IMR-90 (cell line): Measurements from ENCODE around the gene BUD23. TPM values are rescaled to one million over a fixed set of nuclear protein-coding genes. Genes with fewer than 3 reads are reported as not detected.
A peak's percentile ranks its signal among the peaks of the same experiment; 100 is the strongest.

Source experiments
- ATAC-seq: fragments of 200-7000 bp; cut with Tn5 transposase; 2 replicates; pipeline ENCODE4 v1.9.1; 2020; ENCODE audit warnings: low read depth, mild to moderate bottlenecking, moderate library complexity
- BruUV-seq: library from RNA; stranded (reverse); fragments of 400-500 nt; replicated peaks from 2 replicates; lab custom pipeline; 2021; lab: Mats Ljungman, UMichigan
- CTCF ChIA-PET: fragments of 300-600 bp; formaldehyde crosslinking; extraction: SDS; loops from one replicate; lab custom pipeline; 2021; ENCODE audit warnings: antibody characterized with exemption; lab: Yijun Ruan, JAX
- POLR2A ChIA-PET: fragments of 300-600 bp; sonication (Branson Sonifier 250); formaldehyde crosslinking; loops from one replicate; lab custom pipeline; 2022; ENCODE audit warnings: antibody characterized with exemption; ENCODE audit not compliant: unreplicated experiment; lab: Charles Lee
- DNase-seq: peaks from one replicate; pipeline ENCODE4 v3.0.0; 2013
- H2AFZ ChIP-seq: replicated peaks from 2 replicates; pipeline ENCODE3; 2013; ENCODE audit warnings: low read length, mild to moderate bottlenecking; ENCODE audit not compliant: poor library complexity
- H2AK5ac ChIP-seq: 2 replicates; pipeline ENCODE4 v1.6.1; 2013; ENCODE audit warnings: low read depth, low read length, inconsistent platforms
- H2AK9ac ChIP-seq: replicated peaks from 2 replicates; pipeline ENCODE3; 2013; ENCODE audit warnings: mild to moderate bottlenecking, low read depth, low read length, moderate library complexity; ENCODE audit not compliant: poor library complexity
- H2BK120ac ChIP-seq: 2 replicates; pipeline ENCODE4 v1.6.1; 2013; ENCODE audit warnings: low read depth, low read length, inconsistent platforms
- H2BK15ac ChIP-seq: 3 replicates; pipeline ENCODE4 v1.6.1; 2013; ENCODE audit warnings: low read depth, low read length, inconsistent platforms
- H2BK20ac ChIP-seq: 2 replicates; pipeline ENCODE4 v1.6.1; 2013; ENCODE audit warnings: low read depth, mild to moderate bottlenecking, inconsistent platforms, low read length, moderate library complexity
- H2BK5ac ChIP-seq: 2 replicates; pipeline ENCODE4 v1.6.1; 2013; ENCODE audit warnings: mild to moderate bottlenecking, low read depth, low read length, inconsistent platforms; ENCODE audit not compliant: poor library complexity, severe bottlenecking
- H3K14ac ChIP-seq: replicated peaks from 2 replicates; pipeline ENCODE4 v1.6.1; 2013; ENCODE audit warnings: low read depth, low read length, inconsistent platforms
- H3K18ac ChIP-seq: 2 replicates; pipeline ENCODE4 v1.6.1; 2013; ENCODE audit warnings: low read depth, low read length, control low read depth
- H3K23ac ChIP-seq: 2 replicates; pipeline ENCODE4 v1.6.1; 2013; ENCODE audit warnings: low read depth, low read length, inconsistent platforms
- H3K27ac ChIP-seq: 2 replicates; pipeline ENCODE4 v1.5.1; 2013; ENCODE audit warnings: mild to moderate bottlenecking, control low read depth, low read length; ENCODE audit not compliant: insufficient read depth
- H3K27me3 ChIP-seq: 2 replicates; pipeline ENCODE4 v1.6.1; 2013; ENCODE audit warnings: low read length; ENCODE audit not compliant: control insufficient read depth, insufficient read depth
- H3K36me3 ChIP-seq: 2 replicates; pipeline ENCODE4 v1.6.1; 2013; ENCODE audit warnings: low read length, mixed read lengths; ENCODE audit not compliant: control insufficient read depth, insufficient read depth
- H3K4ac ChIP-seq: 2 replicates; pipeline ENCODE4 v1.6.1; 2013; ENCODE audit warnings: low read depth, low read length, inconsistent platforms
- H3K4me1 ChIP-seq: 2 replicates; pipeline ENCODE4 v1.6.1; 2013; ENCODE audit warnings: low read length, mixed read lengths; ENCODE audit not compliant: control insufficient read depth, insufficient read depth
- H3K4me2 ChIP-seq: 2 replicates; pipeline ENCODE4 v1.6.1; 2013; ENCODE audit warnings: low read depth, mild to moderate bottlenecking, control low read depth, low read length, moderate library complexity
- H3K4me3 ChIP-seq: 2 replicates; pipeline ENCODE4 v1.5.1; 2013; ENCODE audit warnings: low read depth, mild to moderate bottlenecking, control low read depth, low read length, moderate library complexity; ENCODE audit not compliant: insufficient read depth
- H3K56ac ChIP-seq: 2 replicates; pipeline ENCODE4 v1.6.1; 2013; ENCODE audit warnings: low read length, inconsistent platforms; ENCODE audit not compliant: insufficient read depth; ENCODE audit errors: extremely low read depth
- H3K79me1 ChIP-seq, 2 experiments: 2 replicates each; pipeline ENCODE4 v1.6.1; 2013; ENCODE audit warnings: low read length in 2 of 2, inconsistent platforms in 1 of 2, low read depth in 1 of 2
- H3K9ac ChIP-seq: 2 replicates; pipeline ENCODE4 v1.6.1; 2013; ENCODE audit warnings: low read depth, low read length, control low read depth
- H3K9me1 ChIP-seq: 2 replicates; pipeline ENCODE4 v1.6.1; 2013; ENCODE audit warnings: low read length, inconsistent platforms; ENCODE audit not compliant: insufficient read depth
- H3K9me3 ChIP-seq: 2 replicates; pipeline ENCODE4 v1.6.1; 2013; ENCODE audit warnings: low read length; ENCODE audit not compliant: control insufficient read depth, insufficient read depth
- H4K20me1 ChIP-seq: 2 replicates; pipeline ENCODE4 v1.6.1; 2013; ENCODE audit warnings: low read length, inconsistent platforms; ENCODE audit not compliant: insufficient read depth
- H4K5ac ChIP-seq: 2 replicates; pipeline ENCODE4 v1.6.1; 2013; ENCODE audit warnings: mild to moderate bottlenecking, low read depth, low read length, control low read depth
- H4K8ac ChIP-seq, 2 experiments: 2 replicates each; pipeline ENCODE4 v1.6.1; 2013; ENCODE audit warnings: low read depth in 2 of 2, low read length in 2 of 2, control low read depth in 1 of 2, inconsistent platforms in 1 of 2
- H4K91ac ChIP-seq: 2 replicates; pipeline ENCODE4 v1.6.1; 2013; ENCODE audit warnings: low read depth, low read length, inconsistent platforms; ENCODE audit not compliant: insufficient read depth
- MXI1 ChIP-seq: IDR thresholded peaks from 2 replicates; pipeline ENCODE4 v1.6.1; 2012; ENCODE audit warnings: low read depth, mild to moderate bottlenecking, low read length, moderate library complexity, borderline replicate concordance
- POLR2A ChIP-seq: IDR thresholded peaks from 2 replicates; pipeline ENCODE4 v1.6.1; 2012; ENCODE audit warnings: mild to moderate bottlenecking, low read depth, low read length
- WGBS, 2 experiments: methylation state at CpG; one replicate each; pipeline versions ENCODE4 v1.1.5 to v1.1.7; 2013; ENCODE audit warnings: missing lambda C conversion rate in 2 of 2; ENCODE audit not compliant: insufficient read length in 1 of 2; ENCODE audit errors: extremely low coverage in 2 of 2; 5-methylcytosine and 5-hydroxymethylcytosine counted together
- dilution Hi-C: fragments of 300-500 bp; cut with HindIII; formaldehyde crosslinking; loops from one replicate; pipeline ENCODE4 v1.14.3; 2018; ENCODE audit warnings: low sequenced_read_pairs; ENCODE audit not compliant: unreplicated experiment
- in situ Hi-C: fragments of 300-500 bp; cut with MboI; formaldehyde crosslinking; loops from 3 replicates; pipeline ENCODE4 v1.14.3; 2019; ENCODE audit warnings: low sequenced_read_pairs, inconsistent platforms, mixed read lengths
- intact Hi-C: fragments of 100-400 bp; cut with micrococcal nuclease; formaldehyde crosslinking; loops from 2 replicates; pipeline ENCODE4 v1.10.0; 2022
- polyA plus RNA-seq, 3 experiments: library from polyadenylated mRNA; depleted of rRNA; stranded (reverse); fragments of >200 nt; gene quantifications; 2 replicates each; pipeline ENCODE4 v1.2.3, GENCODE V29; 2012; ENCODE audit warnings: low replicate concordance in 1 of 3
- total RNA-seq: library from RNA; depleted of rRNA; stranded (reverse); fragments of >200 nt; gene quantifications from 2 replicates; pipeline ENCODE4 v1.2.3, GENCODE V29; 2012
- TF ChIP-seq, protein P1 (sequence below): fragments of 150-350 bp; IDR thresholded peaks from 2 replicates; pipeline ENCODE4 v1.6.1; 2016; ENCODE audit warnings: low read depth, mild to moderate bottlenecking, low read length, moderate library complexity, borderline replicate concordance

The BUD23 gene
- total and polyA plus RNA-seq, 2 of the 4 experiments (the other 2 are of a cell fraction) = 35.7 to 65.2 TPM

DNA sequence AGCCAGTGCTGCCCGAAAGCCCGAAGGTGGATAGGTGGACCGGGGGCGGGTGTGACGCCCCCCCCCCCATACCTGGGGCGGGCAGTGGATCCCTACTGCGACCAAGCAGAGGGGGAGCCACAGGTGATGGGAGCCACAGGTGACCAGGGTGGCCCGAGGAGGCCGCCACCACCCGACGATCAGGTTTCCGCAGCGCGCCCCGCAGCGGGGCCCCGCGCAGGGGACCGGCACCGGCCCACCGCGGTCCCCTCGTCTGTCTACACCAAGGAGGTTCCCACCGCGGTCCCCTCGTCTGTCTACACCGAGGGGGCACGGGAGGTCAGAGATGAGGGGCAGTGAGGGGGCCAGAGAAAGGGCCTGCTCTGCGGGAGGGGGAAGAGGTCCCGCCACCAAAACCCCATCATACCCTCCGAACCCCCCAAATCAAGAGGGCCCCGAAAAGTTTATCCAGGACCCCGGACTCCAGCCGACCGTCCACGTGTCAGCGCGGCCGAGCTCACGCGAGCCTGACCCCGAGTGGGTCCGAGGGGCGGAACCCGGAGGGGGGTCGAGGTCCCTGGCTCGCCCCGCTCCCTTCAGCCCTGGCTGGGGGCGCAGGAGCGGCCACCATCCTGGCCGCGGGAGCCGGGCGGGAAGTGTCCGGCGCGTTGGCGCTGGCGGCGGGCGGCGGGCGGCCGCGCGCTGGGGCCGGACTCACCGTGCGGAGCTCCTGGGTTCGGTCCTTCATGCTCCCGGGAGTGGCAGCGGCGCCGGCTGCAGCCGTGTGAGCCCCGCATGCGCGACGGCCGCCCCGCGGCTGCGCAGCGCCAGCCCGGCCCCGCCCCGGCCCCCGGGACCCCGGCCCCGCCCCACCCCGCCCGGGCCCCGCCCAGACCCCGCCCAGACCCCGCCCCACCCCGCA is 35.8 kb downstream of the BUD23 start, which contains the start of gene STX1A:
TSS of gene STX1A (minus strand) at position 765 of the 901 bp plus-strand sequence. CDS start at position 727, 38 bp downstream.
- 1% methylated on average over 28 of the region's 96 CpGs; no CpG with 5 or more reads in 1 of the 2 experiments for WGBS, 2 experiments
- Histone ChIP-seq H3K4me1 (peaks cover 28% of the 10 kb centered on the region), H2AFZ (peak within 1 kb of the TSS; percentile 85), H3K36me3 (no peaks in the 10 kb centered on the region; the same call in 1 of the 2 replicates), H3K4me3 (peak within 1 kb of the TSS; percentile 65), H3K23ac (peak within 1 kb of the TSS; percentile 70; the same call in 1 of the 2 replicates), H2AK5ac (peak within 1 kb of the TSS; percentile 95), H2BK5ac (peak within 1 kb of the TSS; percentile 27), H3K27ac (peak within 1 kb of the TSS; percentile 47; the same call in 1 of the 2 replicates), H4K5ac (no peak within 1 kb of the TSS), H2BK120ac (peak within 1 kb of the TSS; percentile 29), H3K18ac (no peak within 1 kb of the TSS), H2BK15ac (no peak within 1 kb of the TSS), H3K79me1 (peaks cover 8 to 42% of the 10 kb centered on the region in 2 experiments), H4K91ac (peak within 1 kb of the TSS; percentile 58; the same call in 1 of the 2 replicates), H3K27me3 (no peaks in the 10 kb centered on the region), H4K8ac (peak within 1 kb of the TSS; percentile 51 to 70; a peak in 2 of 4 replicates), H4K20me1 (peaks cover 43% of the 10 kb centered on the region), H3K4me2 (peak within 1 kb of the TSS; percentile 97), H3K4ac (peak within 1 kb of the TSS; percentile 62), H2AK9ac (peak within 1 kb of the TSS; percentile 94), H2BK20ac (no peak within 1 kb of the TSS), H3K14ac (peak within 1 kb of the TSS; percentile 67), H3K9me3 (no peaks in the 10 kb centered on the region), H3K9ac (peak within 1 kb of the TSS; percentile 49), H3K9me1 (peaks cover 17% of the 10 kb centered on the region), H3K56ac (no peak within 1 kb of the TSS; the same call in 1 of the 2 replicates)
- TSS peak; percentile 36 for BruUV-seq
- ChIA-PET POLR2A (no interaction called here), CTCF (no interaction called here)
- in situ Hi-C loops (no loop called here), intact Hi-C loops (loop anchor here (5.0 kb wide), 2 partner anchors 37 to 52 kb away; partner anchors contain the start of genes BUD23, DNAJC30 and VPS37D), dilution Hi-C loops (no loop called here)
- TF ChIP-seq, protein P1, sequence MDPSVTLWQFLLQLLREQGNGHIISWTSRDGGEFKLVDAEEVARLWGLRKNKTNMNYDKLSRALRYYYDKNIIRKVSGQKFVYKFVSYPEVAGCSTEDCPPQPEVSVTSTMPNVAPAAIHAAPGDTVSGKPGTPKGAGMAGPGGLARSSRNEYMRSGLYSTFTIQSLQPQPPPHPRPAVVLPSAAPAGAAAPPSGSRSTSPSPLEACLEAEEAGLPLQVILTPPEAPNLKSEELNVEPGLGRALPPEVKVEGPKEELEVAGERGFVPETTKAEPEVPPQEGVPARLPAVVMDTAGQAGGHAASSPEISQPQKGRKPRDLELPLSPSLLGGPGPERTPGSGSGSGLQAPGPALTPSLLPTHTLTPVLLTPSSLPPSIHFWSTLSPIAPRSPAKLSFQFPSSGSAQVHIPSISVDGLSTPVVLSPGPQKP = no peak
- TF ChIP-seq POLR2A (peak; percentile 77), MXI1 (peak; percentile 70)
- DNase-seq (peak; percentile 59), ATAC-seq (peak; percentile 84)
